RPMI7951 (cell line): ENCODE results near the gene PLA1A. TPM values are rescaled to one million over a fixed set of nuclear protein-coding genes. Genes with fewer than 3 reads are reported as not detected.
"Not testable (repeated sequence)": the region's sequence is repeated elsewhere in the genome, so short reads cannot be mapped to it uniquely, and the experiment has no call there.

Source experiments
- DNase-seq: peaks from one replicate; pipeline ENCODE4 v3.0.0-alpha.2; 2012; ENCODE audit warnings: low read depth
- total RNA-seq: library from RNA; depleted of rRNA; stranded (reverse); fragments of >200 nt; shearing (Covaris generic); gene quantifications from 2 replicates; pipeline ENCODE4 v1.2.3, GENCODE V29; 2014

The PLA1A gene
- total RNA-seq, 1 experiment from 2014 or later: not detected

GRCh38 chr3:119579366-119580066, 18.2 kb upstream of the PLA1A start, which contains the start of gene ADPRH:
Gene ADPRH, plus strand, starts transcription at chr3:119579492. Its CDS starts 2,678 bp downstream, at chr3:119582170.
- peak; percentile 78 for DNase-seq

GRCh38 chr3:119580067-119580760, 17.5 kb upstream of the PLA1A start:
- peak; percentile 45 for DNase-seq

GRCh38 chr3:119582178-119582577, 15.5 kb upstream of the PLA1A start:
- peak; percentile 42 for DNase-seq

- peak; percentile 45 for DNase-seq
These were observed 12.5 kb upstream of the PLA1A start for GRCh38 chr3:119585208-119585607.

- DNase-seq: no peak
These were observed 11.7 kb upstream of the PLA1A start for GRCh38 chr3:119585856-119586570.

- no peak for DNase-seq
These were observed 10.9 kb upstream of the PLA1A start for GRCh38 chr3:119586733-119587172.

- no peak for DNase-seq
These were observed 9.6 kb upstream of the PLA1A start for GRCh38 chr3:119588112-119588511.

GRCh38 chr3:119589102-119589773, 8.4 kb upstream of the PLA1A start:
- no peak for DNase-seq

GRCh38 chr3:119590706-119591105, 7.0 kb upstream of the PLA1A start:
- DNase-seq: no peak

- no peak for DNase-seq
These were observed 4.8 kb upstream of the PLA1A start for GRCh38 chr3:119592861-119593260.

- DNase-seq: no peak
These were observed 3.6 kb upstream of the PLA1A start for GRCh38 chr3:119594066-119594465.

- DNase-seq: not testable (repeated sequence)
These were observed 2.8 kb upstream of the PLA1A start for GRCh38 chr3:119594929-119595328.

- DNase-seq: peak; percentile 28
These were observed 1.9 kb upstream of the PLA1A start for GRCh38 chr3:119595639-119596334.

GRCh38 chr3:119596398-119596797, 1.3 kb upstream of the PLA1A start:
- DNase-seq: no peak

GRCh38 chr3:119598410-119599098, 869 bp downstream of the PLA1A start:
- no peak for DNase-seq

- DNase-seq: no peak
These were observed 2.0 kb downstream of the PLA1A start for GRCh38 chr3:119599558-119600174.

- peak; percentile 14 for DNase-seq
These were observed 3.0 kb downstream of the PLA1A start for GRCh38 chr3:119600732-119601131.

- DNase-seq: no peak
These were observed 3.5 kb downstream of the PLA1A start for GRCh38 chr3:119601154-119601553.

GRCh38 chr3:119602676-119603075, 5.0 kb downstream of the PLA1A start:
- DNase-seq: no peak

GRCh38 chr3:119604878-119605277, 7.2 kb downstream of the PLA1A start:
- DNase-seq: peak; percentile 59
